ENCODE results near the gene CTNNA3. TPM values are rescaled to one million over a fixed set of nuclear protein-coding genes. Genes with fewer than 3 reads are reported as not detected.

Gene CTNNA3
- polyA plus RNA-seq, 1 experiment: not detected

DNA sequence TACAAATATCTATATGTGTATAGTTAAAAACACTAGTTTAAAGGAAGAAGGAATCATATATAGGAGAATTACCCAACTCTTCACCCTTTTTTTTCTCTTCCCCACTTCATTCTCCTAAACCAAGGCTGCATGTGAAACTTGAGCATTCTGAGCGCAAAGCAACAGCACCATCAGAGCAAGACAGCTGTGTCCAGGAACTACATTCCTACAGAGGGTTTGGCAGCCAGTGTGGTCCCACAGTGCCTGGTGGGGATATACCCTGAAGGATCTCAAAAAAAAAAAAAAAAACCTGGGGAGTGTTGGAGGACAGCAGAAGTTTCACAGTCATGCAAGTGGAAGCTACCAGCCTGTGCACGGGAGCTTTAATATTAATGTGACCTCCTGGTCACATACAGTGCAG is 310.4 kb downstream of the CTNNA3 start:
- POLR2A ChIA-PET: no interaction called here
- Histone ChIP-seq H3K36me3 (ENCODE audit: control insufficient read depth, insufficient read depth, low read length) (no peaks in the 10 kb centered on the region), H3K4me3 (ENCODE audit: low read depth, low read length) (no peak overlapping the region), H3K27me3 (ENCODE audit: control insufficient read depth, insufficient read depth, low read length) (no peaks in the 10 kb centered on the region)
- CTCF ChIA-PET: no interaction called here
- no peak for DNase-seq (ENCODE audit: low read depth)
- TF ChIP-seq, protein P1, sequence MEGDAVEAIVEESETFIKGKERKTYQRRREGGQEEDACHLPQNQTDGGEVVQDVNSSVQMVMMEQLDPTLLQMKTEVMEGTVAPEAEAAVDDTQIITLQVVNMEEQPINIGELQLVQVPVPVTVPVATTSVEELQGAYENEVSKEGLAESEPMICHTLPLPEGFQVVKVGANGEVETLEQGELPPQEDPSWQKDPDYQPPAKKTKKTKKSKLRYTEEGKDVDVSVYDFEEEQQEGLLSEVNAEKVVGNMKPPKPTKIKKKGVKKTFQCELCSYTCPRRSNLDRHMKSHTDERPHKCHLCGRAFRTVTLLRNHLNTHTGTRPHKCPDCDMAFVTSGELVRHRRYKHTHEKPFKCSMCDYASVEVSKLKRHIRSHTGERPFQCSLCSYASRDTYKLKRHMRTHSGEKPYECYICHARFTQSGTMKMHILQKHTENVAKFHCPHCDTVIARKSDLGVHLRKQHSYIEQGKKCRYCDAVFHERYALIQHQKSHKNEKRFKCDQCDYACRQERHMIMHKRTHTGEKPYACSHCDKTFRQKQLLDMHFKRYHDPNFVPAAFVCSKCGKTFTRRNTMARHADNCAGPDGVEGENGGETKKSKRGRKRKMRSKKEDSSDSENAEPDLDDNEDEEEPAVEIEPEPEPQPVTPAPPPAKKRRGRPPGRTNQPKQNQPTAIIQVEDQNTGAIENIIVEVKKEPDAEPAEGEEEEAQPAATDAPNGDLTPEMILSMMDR (IDR thresholded peaks at IDR 0.05; ENCODE audit: insufficient read depth, low read depth, low read length): no peak

DNA sequence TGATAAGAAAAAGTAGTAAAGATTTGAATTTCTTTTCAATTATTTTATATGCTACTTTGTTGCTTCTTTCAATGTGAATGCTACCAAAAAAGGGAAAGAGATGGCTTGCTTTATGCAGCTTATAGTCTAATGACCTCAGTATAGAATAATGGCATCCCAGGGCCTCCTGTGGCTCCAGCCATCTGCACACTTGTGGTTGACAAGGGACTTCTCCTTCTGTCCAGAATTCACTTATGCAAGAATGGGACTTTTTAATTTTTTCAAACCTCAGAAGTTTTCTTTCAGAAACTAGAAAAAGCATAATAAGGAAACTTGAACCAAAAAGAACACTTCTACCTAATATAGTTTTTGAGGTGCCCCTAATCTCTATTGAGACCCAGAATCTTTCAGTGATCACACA is 310.9 kb downstream of the CTNNA3 start:
- ChIA-PET POLR2A (no interaction called here), CTCF (no interaction called here)
- TF ChIP-seq, protein P1 (IDR thresholded peaks at IDR 0.05; ENCODE audit: insufficient read depth, low read depth, low read length): no peak
- no peak for DNase-seq (ENCODE audit: low read depth)
- no peaks in the 10 kb centered on the region for H3K27me3 ChIP-seq (ENCODE audit: control insufficient read depth, insufficient read depth, low read length)
- no peaks in the 10 kb centered on the region for H3K36me3 ChIP-seq (ENCODE audit: control insufficient read depth, insufficient read depth, low read length)
- H3K4me3 ChIP-seq (ENCODE audit: low read depth, low read length): no peak overlapping the region

DNA sequence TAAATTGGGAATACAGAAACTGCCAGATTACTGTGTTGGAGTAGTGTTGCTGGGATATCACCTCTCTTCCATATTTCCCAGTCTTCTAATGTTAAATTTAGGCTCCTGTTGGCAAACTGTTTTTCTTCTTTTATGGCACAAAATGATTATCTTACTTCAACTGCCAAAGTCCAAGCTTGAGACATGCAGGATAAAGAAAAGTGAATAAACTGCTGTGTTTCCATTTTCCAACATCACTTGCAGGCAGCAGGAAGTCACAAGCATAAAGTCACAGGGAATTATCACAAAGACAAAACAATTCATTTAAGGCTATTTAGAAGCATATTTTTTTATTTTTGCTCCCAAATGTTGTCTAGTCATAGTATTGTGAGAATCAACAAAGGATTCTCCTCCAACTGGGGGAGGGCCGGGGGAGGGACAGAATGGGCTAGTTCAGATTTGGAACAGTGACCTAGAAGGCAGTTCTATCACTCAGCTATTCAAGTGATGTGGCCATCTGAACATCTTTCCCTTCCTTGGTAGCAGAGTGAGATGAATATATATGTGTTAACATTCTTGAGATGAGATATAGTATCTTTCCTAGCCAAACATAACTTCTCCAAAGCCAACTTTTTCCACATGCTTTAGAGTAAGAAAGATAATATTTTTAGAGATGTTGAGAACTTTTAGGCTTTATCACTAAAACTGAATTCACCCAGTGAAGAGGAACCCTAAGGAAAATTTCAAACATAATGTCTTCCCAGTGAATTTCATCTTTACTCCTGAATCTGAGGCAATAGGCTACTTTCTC is 364.7 kb downstream of the CTNNA3 start:
- no peak overlapping the region for H3K4me3 ChIP-seq (ENCODE audit: low read depth, low read length)
- TF ChIP-seq, protein P1 (IDR thresholded peaks at IDR 0.05; ENCODE audit: insufficient read depth, low read depth, low read length): no peak
- no peak for DNase-seq (ENCODE audit: low read depth)
- POLR2A ChIA-PET: no interaction called here
- no peaks in the 10 kb centered on the region for H3K36me3 ChIP-seq (ENCODE audit: control insufficient read depth, insufficient read depth, low read length)
- CTCF ChIA-PET: no interaction called here
- H3K27me3 ChIP-seq (ENCODE audit: control insufficient read depth, insufficient read depth, low read length): no peaks in the 10 kb centered on the region

DNA sequence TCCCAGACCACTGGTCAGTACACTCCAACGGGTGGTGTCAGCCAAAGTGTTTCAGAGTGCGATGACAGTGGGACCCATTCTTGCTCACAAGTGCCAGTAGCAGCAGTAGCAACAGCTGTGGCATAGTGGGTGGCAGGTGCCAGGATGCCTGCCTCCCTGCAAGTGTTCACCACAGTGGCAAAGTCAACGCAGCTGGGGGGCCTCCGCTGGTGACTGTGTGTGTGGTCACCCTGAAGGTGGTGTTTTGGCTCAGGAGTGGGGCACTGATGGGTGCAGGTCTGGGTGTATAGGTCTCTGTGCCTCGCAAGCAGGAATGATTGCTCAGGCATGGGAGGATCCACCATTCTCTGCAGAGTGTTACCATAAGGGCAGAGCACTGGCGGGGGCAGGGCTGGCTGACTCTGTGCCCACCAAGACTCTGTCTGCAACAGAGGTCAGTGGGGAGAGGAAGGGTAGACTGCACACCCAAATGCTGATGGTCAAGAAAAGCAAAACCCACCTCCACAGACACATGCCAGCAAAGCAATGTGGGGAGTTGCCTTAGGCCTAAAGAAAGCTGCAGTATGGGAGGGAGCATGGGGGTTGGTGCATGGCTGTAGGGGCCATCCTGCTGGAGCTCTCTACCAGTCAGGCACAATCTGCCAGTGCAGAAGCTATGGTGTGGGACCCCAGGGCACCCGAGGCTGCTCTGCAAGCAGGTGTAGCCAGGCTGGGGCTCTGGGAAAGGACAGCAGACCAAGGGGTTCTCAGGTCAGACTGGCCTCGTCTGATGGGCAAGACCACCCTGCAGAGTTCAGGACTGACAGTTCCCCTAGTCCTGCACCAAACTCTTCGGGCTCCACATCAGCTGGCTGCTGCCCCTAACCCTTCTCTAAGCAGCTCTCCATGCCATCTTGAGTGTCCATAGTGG is 368.1 kb downstream of the CTNNA3 start:
- POLR2A ChIA-PET: no interaction called here
- no peaks in the 10 kb centered on the region for H3K36me3 ChIP-seq (ENCODE audit: control insufficient read depth, insufficient read depth, low read length)
- CTCF ChIA-PET: no interaction called here
- TF ChIP-seq, protein P1 (IDR thresholded peaks at IDR 0.05; ENCODE audit: insufficient read depth, low read depth, low read length): no peak
- no peak for DNase-seq (ENCODE audit: low read depth)
- no peaks in the 10 kb centered on the region for H3K27me3 ChIP-seq (ENCODE audit: control insufficient read depth, insufficient read depth, low read length)
- no peak overlapping the region for H3K4me3 ChIP-seq (ENCODE audit: low read depth, low read length)

DNA sequence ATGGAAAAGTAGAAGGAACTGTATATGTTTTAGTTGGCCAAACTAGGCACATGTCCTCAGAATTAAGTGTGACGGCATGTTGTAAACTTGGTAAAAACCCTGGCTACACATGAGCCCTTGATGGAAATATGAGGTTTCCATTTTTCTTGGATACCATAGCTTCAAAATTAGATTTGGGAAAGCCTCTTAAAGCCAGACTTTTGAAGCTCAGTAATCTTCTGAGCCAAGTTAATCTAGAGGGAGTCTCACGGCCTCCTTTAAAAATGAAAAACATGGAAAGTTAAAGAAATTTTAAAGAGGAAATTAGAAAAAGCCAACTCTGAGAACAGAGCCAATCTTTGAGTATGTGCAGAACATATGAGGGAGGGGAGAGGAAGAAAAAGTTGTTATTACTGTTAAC is 376.0 kb downstream of the CTNNA3 start:
- POLR2A ChIA-PET: no interaction called here
- Histone ChIP-seq H3K36me3 (ENCODE audit: control insufficient read depth, insufficient read depth, low read length) (no peaks in the 10 kb centered on the region), H3K4me3 (ENCODE audit: low read depth, low read length) (no peak overlapping the region), H3K27me3 (ENCODE audit: control insufficient read depth, insufficient read depth, low read length) (no peaks in the 10 kb centered on the region)
- CTCF ChIA-PET: no interaction called here
- TF ChIP-seq, protein P1 (IDR thresholded peaks at IDR 0.05; ENCODE audit: insufficient read depth, low read depth, low read length): no peak
- DNase-seq (ENCODE audit: low read depth): no peak

Measured in BJ (cell line).